Common myeloid progenitor, CD34-positive (primary cell): ENCODE results near the gene CLDN7. TPM values are rescaled to one million over a fixed set of nuclear protein-coding genes. Genes with fewer than 3 reads are reported as not detected.
A peak's percentile ranks its signal among the peaks of the same experiment; 100 is the strongest.

Experiments
- CTCF ChIA-PET: fragments of 350-600 bp; sonication (Branson Sonifier 250); formaldehyde crosslinking; loops from one replicate; lab custom pipeline; 2021; ENCODE audit warnings: antibody characterized with exemption; lab: Charles Lee
- POLR2A ChIA-PET: fragments of 350-600 bp; sonication (Branson Sonifier 250); formaldehyde crosslinking; loops from one replicate; lab custom pipeline; 2021; ENCODE audit warnings: antibody characterized with exemption; lab: Charles Lee
- DNase-seq, 3 donors: peaks; one replicate each; pipeline versions ENCODE4 v3.0.0 to v3.0.0-alpha.2; 2013
- H3K27ac ChIP-seq, 2 experiments: 1 replicate in 1 of 2; 2 replicates in 1 of 2; pipeline ENCODE4 v1.7.0; 2013; ENCODE audit warnings: inconsistent platforms in 2 of 2, low read length in 2 of 2, mild to moderate bottlenecking in 2 of 2, low read depth in 1 of 2, moderate library complexity in 1 of 2; ENCODE audit not compliant: severe bottlenecking in 2 of 2, insufficient read depth in 1 of 2, poor library complexity in 1 of 2
- H3K27me3 ChIP-seq, 5 experiments: replicated peaks in 2 of 5; 1 replicate in 3 of 5; 2 replicates in 2 of 5; pipeline versions ENCODE4 v1.6.1 to v1.7.0; 2013; ENCODE audit warnings: low read length in 4 of 5, mild to moderate bottlenecking in 2 of 5, moderate library complexity in 2 of 5, inconsistent platforms in 1 of 5; ENCODE audit not compliant: insufficient read depth in 5 of 5, control insufficient read depth in 4 of 5
- H3K36me3 ChIP-seq, 4 experiments: 1 replicate in 2 of 4; 2 replicates in 2 of 4; pipeline versions ENCODE4 v1.6.1 to v1.7.0; 2013; ENCODE audit warnings: low read length in 3 of 4, control low read depth in 1 of 4, mild to moderate bottlenecking in 1 of 4; ENCODE audit not compliant: control insufficient read depth in 4 of 4, insufficient read depth in 4 of 4
- H3K4me1 ChIP-seq, 4 experiments: 1 replicate in 3 of 4; 2 replicates in 1 of 4; pipeline versions ENCODE4 v1.6.1 to v1.7.1; 2013; ENCODE audit warnings: low read length in 3 of 4, mild to moderate bottlenecking in 3 of 4, control low read depth in 1 of 4, inconsistent platforms in 1 of 4, moderate library complexity in 1 of 4; ENCODE audit not compliant: control insufficient read depth in 4 of 4, insufficient read depth in 4 of 4; ENCODE audit errors: control extremely low read depth in 1 of 4
- H3K4me3 ChIP-seq, 7 experiments: 1 replicate in 4 of 7; 2 replicates in 3 of 7; pipeline versions ENCODE4 v1.5.1 to v1.7.0; 2013; ENCODE audit warnings: mild to moderate bottlenecking in 7 of 7, low read length in 6 of 7, moderate library complexity in 6 of 7, inconsistent platforms in 2 of 7, low read depth in 2 of 7, control low read depth in 1 of 7; ENCODE audit not compliant: insufficient read depth in 4 of 7, control insufficient read depth in 1 of 7; ENCODE audit errors: extremely low read depth in 1 of 7
- H3K9me3 ChIP-seq, 5 experiments: 1 replicate in 4 of 5; 2 replicates in 1 of 5; pipeline versions ENCODE4 v1.6.1 to v1.7.1; 2013; ENCODE audit warnings: low read length in 4 of 5, mild to moderate bottlenecking in 2 of 5, inconsistent platforms in 1 of 5, low read depth in 1 of 5, moderate library complexity in 1 of 5; ENCODE audit not compliant: control insufficient read depth in 4 of 5, insufficient read depth in 2 of 5; ENCODE audit errors: control extremely low read depth in 1 of 5
- WGBS: methylation state at CpG from one replicate; pipeline ENCODE4 v1.1.5; 2013; ENCODE audit not compliant: insufficient coverage; 5-methylcytosine and 5-hydroxymethylcytosine counted together
- polyA plus RNA-seq: library from polyadenylated mRNA; unstranded; fragments of 120-200 nt; gene quantifications from one replicate; pipeline ENCODE4 v1.2.1, GENCODE V29; 2013

Gene CLDN7
- polyA plus RNA-seq: 5.3 TPM

- Histone ChIP-seq H3K27me3 (peaks cover 0 to 45% (median 21%) of the 10 kb centered on the region in 5 experiments), H3K4me3 (peak within 1 kb of the TSS in 5 of 7 experiments; percentile 33 to 69 (median 62)), H3K9me3 (no peaks in the 10 kb centered on the region), H3K36me3 (peaks cover 0 to 21% (median 15%) of the 10 kb centered on the region in 4 experiments), H3K4me1 (peaks cover 0 to 37% (median 30%) of the 10 kb centered on the region in 4 experiments), H3K27ac (no peak within 1 kb of the TSS)
- POLR2A ChIA-PET: no interaction called here
- CTCF ChIA-PET: no interaction called here
- 12% methylated on average over 59 of the region's 64 CpGs for WGBS
- DNase-seq: no peak
Measured at GRCh38 chr17:7262192-7262934, at the start of gene CLDN7. CLDN7 (minus strand) TSS chr17:7262478; CDS start chr17:7262043, 435 bp downstream.

- 98% methylated on average over 7 of the region's 7 CpGs for WGBS
- H3K27ac ChIP-seq: peak overlapping the region in 1 of 2 experiments; percentile 35
- POLR2A ChIA-PET: no interaction called here
Measured at GRCh38 chr17:7311110-7311705, 48.9 kb upstream of the CLDN7 start.

GRCh38 chr17:7309628-7310027 is 47.4 kb upstream of the CLDN7 start:
- peak overlapping the region in 1 of 2 experiments; percentile 96 for H3K27ac ChIP-seq
- peaks cover 17 to 50% (median 39%) of the 10 kb centered on the region in 4 experiments for H3K36me3 ChIP-seq
- H3K4me1 ChIP-seq: peaks cover 16 to 42% (median 29%) of the 10 kb centered on the region in 4 experiments
- WGBS: 95% methylated on average over 12 of the region's 12 CpGs
- no peaks in the 10 kb centered on the region for H3K9me3 ChIP-seq
- no peak for DNase-seq
- peak overlapping the region in 5 of 7 experiments; percentile 43 to 99 (median 87) for H3K4me3 ChIP-seq
- H3K27me3 ChIP-seq: no peaks in the 10 kb centered on the region
- POLR2A ChIA-PET: interaction anchor here (0.6 to 2.0 kb wide), 2 partner anchors 20 to 225 kb away, joined by 3 to 4 read pairs; partner anchors contain the start of gene NEURL4
- CTCF ChIA-PET: interaction anchor here (1.0 to 2.4 kb wide), 6 partner anchors 11 to 29 kb away, joined by 3 to 13 read pairs (median 4); partner anchors contain the start of genes ACAP1 and NEURL4

More at GRCh38 chr17:7311110-7311705, 48.9 kb upstream of the CLDN7 start:
- no peak for DNase-seq
- no peak overlapping the region for H3K4me3 ChIP-seq
- H3K9me3 ChIP-seq: no peaks in the 10 kb centered on the region
- no peaks in the 10 kb centered on the region for H3K27me3 ChIP-seq
- CTCF ChIA-PET: interaction anchor here (0.6 to 2.3 kb wide), 4 partner anchors 8 to 95 kb away, joined by 3 to 8 read pairs (median 4); partner anchors contain the start of gene ACAP1
- H3K4me1 ChIP-seq: peaks cover 16 to 53% (median 39%) of the 10 kb centered on the region in 4 experiments
- peaks cover 17 to 50% (median 40%) of the 10 kb centered on the region in 4 experiments for H3K36me3 ChIP-seq

GRCh38 chr17:7308625-7309433 is 46.6 kb upstream of the CLDN7 start:
- H3K9me3 ChIP-seq: no peaks in the 10 kb centered on the region
- 0% methylated on average over 6 of the region's 14 CpGs for WGBS

GRCh38 chr17:7307686-7308624 is 45.7 kb upstream of the CLDN7 start:
- H3K9me3 ChIP-seq: no peaks in the 10 kb centered on the region
- H3K27ac ChIP-seq: peak overlapping the region; percentile 85 to 96
- ChIA-PET CTCF (interaction anchor here (1.1 to 2.4 kb wide), 3 partner anchors 20 to 28 kb away, joined by 3 to 13 read pairs (median 4); partner anchors contain the start of genes ACAP1 and NEURL4), POLR2A (interaction anchor here (0.6 to 2.0 kb wide), 2 partner anchors 11 to 22 kb away, joined by 3 to 4 read pairs; partner anchors contain the start of gene NEURL4)
- H3K36me3 ChIP-seq: peaks cover 15 to 40% (median 29%) of the 10 kb centered on the region in 4 experiments
- peaks cover 9 to 27% (median 21%) of the 10 kb centered on the region in 4 experiments for H3K4me1 ChIP-seq
- WGBS: under 1% methylated on average over 94 of the region's 104 CpGs
- H3K4me3 ChIP-seq: peak overlapping the region; percentile 67 to 99 (median 87)
- DNase-seq: peak; percentile 49 to 58 (median 54)
- H3K27me3 ChIP-seq: no peaks in the 10 kb centered on the region

More at GRCh38 chr17:7308625-7309433, 46.6 kb upstream of the CLDN7 start:
- DNase-seq: peak; percentile 95 to 99 (median 99)
- Histone ChIP-seq H3K27me3 (no peaks in the 10 kb centered on the region), H3K36me3 (peaks cover 17 to 47% (median 35%) of the 10 kb centered on the region in 4 experiments), H3K4me3 (peak overlapping the region; percentile 67 to 99 (median 87)), H3K27ac (peak overlapping the region; percentile 85 to 96), H3K4me1 (peaks cover 11 to 34% (median 22%) of the 10 kb centered on the region in 4 experiments)
- CTCF ChIA-PET: interaction anchor here (1.0 to 2.4 kb wide), 5 partner anchors 11 to 28 kb away, joined by 3 to 13 read pairs (median 3); partner anchors contain the start of genes ACAP1 and NEURL4
- POLR2A ChIA-PET: interaction anchor here (0.6 to 2.0 kb wide), 2 partner anchors 21 to 224 kb away, joined by 3 to 4 read pairs; partner anchors contain the start of gene NEURL4
